ENCODE results near the gene ZNF683. TPM values are rescaled to one million over a fixed set of nuclear protein-coding genes. Genes with fewer than 3 reads are reported as not detected.
"Not testable (repeated sequence)": the region's sequence is repeated elsewhere in the genome, so short reads cannot be mapped to it uniquely, and the experiment has no call there.

Gene ZNF683
- under 1 TPM in 1 of 3 donors, not detected in 2; 0.46 TPM for polyA plus RNA-seq

GRCh38 chr1:26372611-26373010 is at the start of gene ZNF683:
Gene ZNF683, minus strand, starts transcription at chr1:26372750. Its CDS starts 4,179 bp downstream, at chr1:26368571.
- H3K27ac ChIP-seq (ENCODE audit: low read depth, low read length): not testable (repeated sequence)
- 53 to 66% (median 63%) methylated on average over 3 of the region's 3 CpGs for WGBS, 3 donors

- 74 to 79% (median 78%) methylated on average over 2 of the region's 2 CpGs for WGBS, 3 donors
- H3K27ac ChIP-seq (ENCODE audit: low read depth, low read length): no peak overlapping the region
Measured at GRCh38 chr1:26419494-26419893, 46.9 kb upstream of the ZNF683 start.

- WGBS, 3 donors: 28 to 50% (median 45%) methylated on average over 5 of the region's 5 CpGs
- no peak overlapping the region for H3K27ac ChIP-seq (ENCODE audit: low read depth, low read length)
Measured at GRCh38 chr1:26418865-26419349, 46.4 kb upstream of the ZNF683 start.

GRCh38 chr1:26417111-26417759 is 44.7 kb upstream of the ZNF683 start:
- H3K27ac ChIP-seq (ENCODE audit: low read depth, low read length): no peak overlapping the region
- WGBS, 3 donors: 19 to 28% (median 20%) methylated on average over 9 of the region's 9 CpGs

GRCh38 chr1:26413031-26413430 is 40.5 kb upstream of the ZNF683 start:
- whole genome bisulfite sequencing, 3 donors: 2 to 5% (median 4%) methylated on average over 1 of the region's 1 CpG
- H3K27ac ChIP-seq (ENCODE audit: low read depth, low read length): no peak overlapping the region

GRCh38 chr1:26412180-26412840 is 39.8 kb upstream of the ZNF683 start:
- H3K27ac ChIP-seq (ENCODE audit: low read depth, low read length): no peak overlapping the region
- WGBS, 3 donors: 12 to 23% (median 19%) methylated on average over 9 of the region's 9 CpGs

GRCh38 chr1:26411624-26412074 is 39.1 kb upstream of the ZNF683 start:
- H3K27ac ChIP-seq (ENCODE audit: low read depth, low read length): no peak overlapping the region
- 6 to 12% (median 11%) methylated on average over 20 of the region's 20 CpGs for WGBS, 3 donors

- 3% methylated on average over 67 to 70 of the region's 70 CpGs for WGBS, 3 donors
Measured at GRCh38 chr1:26410706-26411623, 38.4 kb upstream of the ZNF683 start, which contains the start of gene LIN28A. Gene LIN28A, plus strand, starts transcription at chr1:26410817. Its CDS starts 75 bp downstream, at chr1:26410892.

GRCh38 chr1:26409191-26409807 is 36.7 kb upstream of the ZNF683 start:
- H3K27ac ChIP-seq (ENCODE audit: low read depth, low read length): no peak overlapping the region
- WGBS, 3 donors: 2 to 3% (median 2%) methylated on average over 16 of the region's 16 CpGs

More at GRCh38 chr1:26410706-26411623, 38.4 kb upstream of the ZNF683 start, which contains the start of gene LIN28A:
- H3K27ac ChIP-seq (ENCODE audit: low read depth, low read length): no peak within 1 kb of the TSS

GRCh38 chr1:26408604-26409003 is 36.1 kb upstream of the ZNF683 start:
- WGBS, 3 donors: 0 to 2% (median 0%) methylated on average over 12 of the region's 12 CpGs

GRCh38 chr1:26405281-26405915 is 32.8 kb upstream of the ZNF683 start:
- 71 to 78% (median 71%) methylated on average over 7 of the region's 7 CpGs for WGBS, 3 donors
- no peak overlapping the region for H3K27ac ChIP-seq (ENCODE audit: low read depth, low read length)

More at GRCh38 chr1:26408604-26409003, 36.1 kb upstream of the ZNF683 start:
- H3K27ac ChIP-seq (ENCODE audit: low read depth, low read length): no peak overlapping the region

GRCh38 chr1:26404641-26405040 is 32.1 kb upstream of the ZNF683 start:
- WGBS, 3 donors: 67 to 96% (median 95%) methylated on average over 2 of the region's 2 CpGs

GRCh38 chr1:26403656-26404055 is 31.1 kb upstream of the ZNF683 start:
- WGBS, 3 donors: 18 to 29% (median 26%) methylated on average over 4 of the region's 4 CpGs

More at GRCh38 chr1:26404641-26405040, 32.1 kb upstream of the ZNF683 start:
- H3K27ac ChIP-seq (ENCODE audit: low read depth, low read length): no peak overlapping the region

GRCh38 chr1:26401891-26402290 is 29.3 kb upstream of the ZNF683 start:
- WGBS, 3 donors: 72 to 81% (median 78%) methylated on average over 3 of the region's 3 CpGs
- H3K27ac ChIP-seq (ENCODE audit: low read depth, low read length): no peak overlapping the region

More at GRCh38 chr1:26403656-26404055, 31.1 kb upstream of the ZNF683 start:
- no peak overlapping the region for H3K27ac ChIP-seq (ENCODE audit: low read depth, low read length)

GRCh38 chr1:26399034-26399433 is 26.5 kb upstream of the ZNF683 start:
- H3K27ac ChIP-seq (ENCODE audit: low read depth, low read length): no peak overlapping the region
- 76 to 84% (median 82%) methylated on average over 3 of the region's 3 CpGs for WGBS, 3 donors

GRCh38 chr1:26395754-26396153 is 23.2 kb upstream of the ZNF683 start:
- no peak overlapping the region for H3K27ac ChIP-seq (ENCODE audit: low read depth, low read length)
- WGBS, 3 donors: 78 to 85% (median 83%) methylated on average over 7 to 8 of the region's 8 CpGs

GRCh38 chr1:26391450-26391849 is 18.9 kb upstream of the ZNF683 start:
- H3K27ac ChIP-seq (ENCODE audit: low read depth, low read length): no peak overlapping the region
- WGBS, 3 donors: 6 to 15% (median 7%) methylated on average over 3 of the region's 3 CpGs
